Activated CD8-positive, alpha-beta memory T cell treated with anti-CD3 and anti-CD28 coated beads, Interleukin-2, amount 50 U/mL, for 4 hours (primary cell): ENCODE data around the gene GPC5.
"Not testable (repeated sequence)": the region's sequence is repeated elsewhere in the genome, so short reads cannot be mapped to it uniquely, and the experiment has no call there.

ENCODE experiments used
- DNase-seq: peaks from one replicate; pipeline ENCODE4 v3.0.0-alpha.2; 2020

Gene GPC5

GRCh38 chr13:91369441-91369831, 29.0 kb upstream of the GPC5 start:
- DNase-seq: no peak

- no peak for DNase-seq
Observed at GRCh38 chr13:91370501-91370900, 27.9 kb upstream of the GPC5 start.

- DNase-seq: no peak
Observed at GRCh38 chr13:91372911-91373310, 25.5 kb upstream of the GPC5 start.

GRCh38 chr13:91375116-91375729, 23.2 kb upstream of the GPC5 start:
- DNase-seq: no peak

GRCh38 chr13:91381371-91381770, 17.1 kb upstream of the GPC5 start:
- DNase-seq: no peak

DNA sequence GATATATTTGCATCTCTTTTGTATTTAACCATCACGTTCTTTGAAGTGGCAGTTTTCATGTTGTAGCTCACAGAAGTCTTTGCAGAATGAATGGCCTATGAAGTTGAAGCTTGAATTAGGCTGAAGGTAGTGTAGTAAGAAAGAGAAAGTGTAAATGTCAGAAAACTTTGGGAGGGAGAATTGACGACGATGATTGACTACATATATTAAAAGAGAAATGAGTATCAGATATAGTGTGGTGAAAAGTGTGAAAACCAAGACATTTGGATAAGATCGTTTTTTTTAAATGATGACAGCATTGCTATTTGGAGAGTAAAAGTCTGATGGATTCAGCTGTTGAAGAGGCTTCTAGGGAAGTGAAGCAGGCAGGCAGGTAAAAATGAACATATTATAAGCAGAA, 14.6 kb upstream of the GPC5 start:
- DNase-seq: no peak

- no peak for DNase-seq
Observed at GRCh38 chr13:91384896-91385295, 13.5 kb upstream of the GPC5 start.

DNA sequence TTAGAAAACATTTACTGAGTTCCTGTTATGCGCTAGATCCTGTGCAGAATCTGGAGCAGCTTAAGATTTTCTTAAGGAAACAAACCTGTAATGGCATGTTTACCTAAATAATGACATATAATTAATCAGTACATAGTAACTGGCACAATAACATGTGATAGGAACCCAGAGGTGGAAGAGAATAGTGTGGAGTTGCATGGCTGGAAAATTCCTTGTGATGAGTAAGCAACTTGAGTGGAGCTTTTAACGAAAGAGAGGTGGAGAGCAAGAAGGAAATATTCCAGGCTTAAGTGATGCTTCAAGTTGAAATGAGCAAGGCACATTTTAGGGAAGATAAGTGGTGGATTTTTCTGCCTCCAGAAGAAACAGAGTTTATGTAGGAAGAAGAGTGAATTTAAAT, 9.2 kb upstream of the GPC5 start:
- DNase-seq: no peak

DNA sequence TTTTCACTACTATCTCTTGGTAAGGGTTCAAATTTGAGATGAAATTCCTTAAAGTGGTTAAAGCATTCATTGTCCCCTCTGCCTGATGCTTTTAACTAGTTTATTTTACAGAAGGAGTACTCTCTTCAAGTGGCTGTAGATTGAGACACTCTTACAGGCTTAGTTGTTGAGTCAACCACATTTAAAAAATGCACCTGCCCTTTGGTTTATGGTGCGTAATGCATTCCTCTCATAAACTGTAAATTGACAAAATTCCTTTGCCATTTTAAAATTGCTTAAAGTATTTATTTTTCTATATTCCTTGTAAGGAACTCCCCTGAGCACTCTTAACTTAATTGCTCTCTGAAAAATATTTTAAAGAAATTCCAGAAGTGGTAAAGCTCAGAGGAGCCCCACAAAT, 826 bp upstream of the GPC5 start:
- DNase-seq: no peak

GRCh38 chr13:91399189-91400062, 1.0 kb downstream of the GPC5 start:
- no peak for DNase-seq

DNA sequence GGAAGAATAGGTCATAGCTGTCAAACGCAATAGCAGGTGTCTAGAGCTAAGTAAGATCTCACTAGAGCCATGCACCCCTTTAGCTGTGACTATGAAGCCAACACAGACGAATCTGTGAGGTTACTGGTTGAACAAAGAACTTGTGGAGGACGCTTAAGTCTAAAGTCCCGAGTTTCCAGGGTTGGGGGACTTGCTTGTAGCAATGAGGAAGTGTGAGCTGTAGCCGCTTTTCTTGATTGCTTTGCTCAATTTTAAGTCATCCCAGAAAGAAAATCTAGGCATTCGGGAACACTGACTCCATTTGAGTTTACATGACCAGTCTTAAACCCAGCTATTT, 1.6 kb downstream of the GPC5 start:
- DNase-seq: no peak

- no peak for DNase-seq
Observed at GRCh38 chr13:91400671-91401070, 2.2 kb downstream of the GPC5 start.

GRCh38 chr13:91401920-91402319, 3.5 kb downstream of the GPC5 start:
- DNase-seq: no peak

- no peak for DNase-seq
Observed at GRCh38 chr13:91405240-91405639, 6.8 kb downstream of the GPC5 start.

DNA sequence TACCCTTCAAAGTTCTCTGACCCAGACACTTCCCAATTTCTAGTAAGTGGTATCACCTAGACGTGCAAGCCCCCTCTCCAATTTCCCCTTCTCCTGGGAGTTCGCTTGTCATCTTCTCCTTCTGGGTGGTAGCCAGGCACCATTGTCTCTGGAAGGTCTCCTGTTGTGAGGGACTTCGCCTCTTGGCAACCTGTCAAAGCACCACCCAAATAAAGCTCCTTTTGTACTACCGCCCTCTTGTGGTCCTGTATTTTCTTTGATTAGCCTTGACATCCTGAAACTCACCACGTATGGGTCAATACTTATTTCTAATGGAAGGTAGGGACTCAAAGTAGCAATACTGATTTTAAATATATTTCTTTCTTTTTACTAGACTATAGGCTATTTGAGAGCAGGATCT, 8.2 kb downstream of the GPC5 start:
- DNase-seq: no peak

GRCh38 chr13:91408971-91409370, 10.6 kb downstream of the GPC5 start:
- no peak for DNase-seq

- DNase-seq: not testable (repeated sequence)
Observed at GRCh38 chr13:91416579-91416978, 18.2 kb downstream of the GPC5 start.

- DNase-seq: no peak
Observed at GRCh38 chr13:91417660-91418325, 19.4 kb downstream of the GPC5 start.

DNA sequence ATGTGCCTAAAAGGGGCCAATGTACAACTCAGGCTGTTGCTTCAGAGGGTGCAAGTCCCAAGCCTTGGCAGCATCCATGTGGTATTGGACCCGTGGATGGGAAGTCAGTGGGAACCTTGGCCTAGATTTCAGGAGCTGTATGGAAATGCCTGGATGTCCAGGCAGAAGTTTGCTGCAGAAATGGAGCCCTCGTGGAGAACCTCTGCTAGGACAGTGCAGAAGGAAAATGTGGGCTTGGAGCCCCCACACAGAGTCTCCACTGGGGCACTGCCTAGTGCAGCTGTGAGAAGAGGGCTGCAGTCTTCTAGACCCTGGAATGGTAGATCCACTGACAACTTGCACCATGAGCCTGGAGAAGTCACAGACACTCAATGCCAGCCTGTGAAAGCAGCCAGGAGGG, 28.5 kb downstream of the GPC5 start:
- no peak for DNase-seq

DNA sequence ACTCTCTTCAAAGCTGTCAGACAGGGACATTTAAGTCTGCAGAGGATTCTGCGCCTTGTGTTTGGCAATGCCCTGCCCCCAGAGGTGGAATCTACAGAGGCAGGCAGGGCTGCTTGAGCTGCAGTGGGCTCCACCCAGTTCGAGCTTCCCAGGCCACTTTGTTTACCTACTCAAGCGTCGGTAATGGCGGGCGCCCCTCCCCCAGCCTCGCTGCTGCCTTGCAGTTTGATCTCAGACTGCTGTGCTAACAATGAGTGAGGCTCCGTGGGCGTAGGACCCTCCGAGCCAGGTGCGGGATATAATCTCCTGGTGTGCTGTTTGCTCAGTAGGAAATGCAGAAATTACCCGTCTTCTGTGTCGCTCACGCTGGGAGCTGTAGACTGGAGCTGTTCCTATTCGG, 40.3 kb downstream of the GPC5 start:
- DNase-seq: not testable (repeated sequence)

DNA sequence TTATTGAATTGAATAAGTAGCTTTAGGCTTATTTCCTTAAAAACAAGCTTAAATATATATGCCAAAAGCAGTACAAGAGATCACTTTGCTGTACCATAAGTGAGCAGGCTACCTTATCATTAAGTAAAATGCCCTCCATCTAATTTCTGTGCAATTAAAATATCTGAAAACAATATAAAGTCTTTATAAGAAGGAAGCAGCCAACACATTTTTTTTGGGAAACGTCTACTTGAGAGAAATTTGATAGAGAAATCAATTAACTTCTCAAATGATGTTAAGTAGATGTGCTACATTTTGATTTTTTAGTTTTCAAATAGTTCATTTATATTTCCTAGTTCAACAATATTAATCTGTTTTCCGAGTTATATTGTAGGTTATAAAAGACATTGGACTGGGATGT, 52.5 kb downstream of the GPC5 start:
- no peak for DNase-seq

- no peak for DNase-seq
Observed at GRCh38 chr13:91454666-91455065, 56.2 kb downstream of the GPC5 start.

- DNase-seq: no peak
Observed at GRCh38 chr13:91456837-91457236, 58.4 kb downstream of the GPC5 start.

- DNase-seq: no peak
Observed at GRCh38 chr13:91459485-91459884, 61.1 kb downstream of the GPC5 start.
